Neuronal stem cell (in vitro differentiated cells): ENCODE measurements around the gene ASB4.

Experiments
- DNase-seq: peaks from one replicate; pipeline ENCODE4 v3.0.0-alpha.2; 2013; ENCODE audit warnings: low spot score
- H2AFZ ChIP-seq: one replicate; pipeline ENCODE4 v1.6.1; 2013; ENCODE audit warnings: mild to moderate bottlenecking, low read length, inconsistent platforms
- H2AK5ac ChIP-seq: 2 replicates; pipeline ENCODE4 v1.6.1; 2013; ENCODE audit warnings: low read depth, mild to moderate bottlenecking, inconsistent platforms, low read length, moderate library complexity, mixed read lengths
- H2BK120ac ChIP-seq: 2 replicates; pipeline ENCODE4 v1.6.1; 2013; ENCODE audit warnings: low read depth, mild to moderate bottlenecking, inconsistent platforms, low read length, moderate library complexity, mixed read lengths
- H2BK12ac ChIP-seq: one replicate; pipeline ENCODE4 v1.6.1; 2013; ENCODE audit warnings: low read length, inconsistent platforms
- H2BK15ac ChIP-seq: 2 replicates; pipeline ENCODE4 v1.6.1; 2013; ENCODE audit warnings: mild to moderate bottlenecking, low read length, inconsistent platforms, mixed read lengths
- H2BK5ac ChIP-seq: one replicate; pipeline ENCODE4 v1.6.1; 2013; ENCODE audit warnings: inconsistent platforms, mild to moderate bottlenecking, low read length, moderate library complexity
- H3K14ac ChIP-seq: one replicate; pipeline ENCODE4 v1.6.1; 2013; ENCODE audit warnings: low read length, inconsistent platforms
- H3K18ac ChIP-seq: 2 replicates; pipeline ENCODE4 v1.6.1; 2013; ENCODE audit warnings: low read length, inconsistent platforms
- H3K23ac ChIP-seq: 2 replicates; pipeline ENCODE4 v1.6.1; 2013; ENCODE audit warnings: low read depth, mild to moderate bottlenecking, mixed read lengths, low read length, inconsistent platforms; ENCODE audit not compliant: poor library complexity
- H3K27ac ChIP-seq: replicated peaks from 3 replicates; pipeline ENCODE4 v1.5.1; 2013; ENCODE audit warnings: low read length, inconsistent platforms
- H3K27me3 ChIP-seq, 3 experiments: 2 replicates each; pipeline ENCODE4 v1.6.1; 2013; ENCODE audit warnings: low read length in 3 of 3, mild to moderate bottlenecking in 2 of 3, inconsistent platforms in 1 of 3, low read depth in 1 of 3, mixed read lengths in 1 of 3, moderate library complexity in 1 of 3; ENCODE audit not compliant: control insufficient read depth in 3 of 3, insufficient read depth in 3 of 3
- H3K36me3 ChIP-seq, 2 donors: replicated peaks in 1 of 2; 2 replicates each; pipeline ENCODE4 v1.6.1; 2013; ENCODE audit warnings: low read length in 2 of 2; ENCODE audit not compliant: control insufficient read depth in 2 of 2, insufficient read depth in 2 of 2
- H3K4ac ChIP-seq: 2 replicates; pipeline ENCODE4 v1.6.1; 2013; ENCODE audit warnings: inconsistent platforms, mild to moderate bottlenecking, low read length, moderate library complexity
- H3K4me1 ChIP-seq, 2 donors: 1 replicate in 1 of 2; 2 replicates in 1 of 2; pipeline ENCODE4 v1.6.1; 2013; ENCODE audit warnings: low read length in 2 of 2, low read depth in 1 of 2; ENCODE audit not compliant: control insufficient read depth in 2 of 2, insufficient read depth in 1 of 2
- H3K4me2 ChIP-seq: one replicate; pipeline ENCODE4 v1.6.1; 2013; ENCODE audit warnings: mild to moderate bottlenecking, low read length, inconsistent platforms; ENCODE audit not compliant: insufficient read depth, poor library complexity, severe bottlenecking
- H3K4me3 ChIP-seq, 2 donors: 2 replicates each; pipeline ENCODE4 v1.5.1; 2013; ENCODE audit warnings: low read length in 2 of 2, mild to moderate bottlenecking in 2 of 2, inconsistent platforms in 1 of 2, moderate library complexity in 1 of 2
- H3K79me1 ChIP-seq: one replicate; pipeline ENCODE4 v1.6.1; 2013; ENCODE audit warnings: low read depth, mild to moderate bottlenecking, inconsistent platforms, low read length, moderate library complexity
- H3K9ac ChIP-seq: one replicate; pipeline ENCODE4 v1.6.1; 2013; ENCODE audit warnings: mild to moderate bottlenecking, low read depth, low read length, inconsistent platforms; ENCODE audit not compliant: poor library complexity
- H3K9me3 ChIP-seq, 2 donors: replicated peaks in 1 of 2; 2 replicates each; pipeline versions ENCODE3 to v1.6.1; 2013; ENCODE audit warnings: low read length in 2 of 2, mild to moderate bottlenecking in 2 of 2, inconsistent platforms in 1 of 2, low read depth in 1 of 2, mixed read lengths in 1 of 2, moderate library complexity in 1 of 2; ENCODE audit not compliant: control insufficient read depth in 2 of 2, insufficient read depth in 1 of 2
- H4K8ac ChIP-seq: one replicate; pipeline ENCODE4 v1.6.1; 2013; ENCODE audit warnings: low read depth, mild to moderate bottlenecking, inconsistent platforms, low read length, moderate library complexity
- H4K91ac ChIP-seq: one replicate; pipeline ENCODE4 v1.6.1; 2013; ENCODE audit warnings: low read length, low read depth, mild to moderate bottlenecking, inconsistent platforms; ENCODE audit not compliant: poor library complexity
- WGBS, 2 donors: extraction: QIAGEN DNeasy Blood & Tissue Kit; methylation state at CpG; one replicate each; pipeline ENCODE4 v1.1.7; 2013; ENCODE audit warnings: missing lambda C conversion rate in 2 of 2, mixed read lengths in 1 of 2; ENCODE audit not compliant: insufficient read length in 2 of 2, insufficient replicate concordance in 1 of 2; ENCODE audit errors: extremely low coverage in 2 of 2; 5-methylcytosine and 5-hydroxymethylcytosine counted together

Gene ASB4

GRCh38 chr7:95584769-95585425, 99.2 kb downstream of the ASB4 start:
- H2BK15ac ChIP-seq, result no peak overlapping the region
- H2AK5ac ChIP-seq, result no peak overlapping the region
- H3K36me3 ChIP-seq, result no peaks in the 10 kb centered on the region
- H2AFZ ChIP-seq, result no peak overlapping the region
- no peak overlapping the region for H2BK120ac ChIP-seq
- H3K27me3 ChIP-seq, result peaks cover 0 to 5% (median 0%) of the 10 kb centered on the region in 3 experiments
- no peak overlapping the region for H2BK5ac ChIP-seq
- no peak overlapping the region for H3K14ac ChIP-seq
- no peak overlapping the region for H3K4me2 ChIP-seq
- H3K27ac ChIP-seq, result no peak overlapping the region
- no CpG with 5 or more reads among the region's 1 CpG for WGBS, 2 donors
- no peak overlapping the region for H3K9ac ChIP-seq
- no peaks in the 10 kb centered on the region for H3K9me3 ChIP-seq
- no peak overlapping the region for H4K91ac ChIP-seq
- no peak overlapping the region for H3K4ac ChIP-seq
- H3K4me1 ChIP-seq, result no peaks in the 10 kb centered on the region
- H3K79me1 ChIP-seq, result no peaks in the 10 kb centered on the region
- DNase-seq, result no peak
- no peak overlapping the region for H3K18ac ChIP-seq
- H3K23ac ChIP-seq, result no peak overlapping the region
- no peak overlapping the region for H4K8ac ChIP-seq
- H3K4me3 ChIP-seq, result no peak overlapping the region
- H2BK12ac ChIP-seq, result no peak overlapping the region

GRCh38 chr7:95585426-95585789, 99.7 kb downstream of the ASB4 start:
- WGBS, 2 donors, result no CpG with 5 or more reads among the region's 3 CpGs
- H2AFZ ChIP-seq, result no peak overlapping the region
- H2BK12ac ChIP-seq, result no peak overlapping the region
- H4K91ac ChIP-seq, result no peak overlapping the region
- H3K23ac ChIP-seq, result no peak overlapping the region
- no peak overlapping the region for H2BK15ac ChIP-seq
- H3K9ac ChIP-seq, result no peak overlapping the region
- no peak overlapping the region for H4K8ac ChIP-seq
- no peak overlapping the region for H3K27ac ChIP-seq
- no peak overlapping the region for H2BK5ac ChIP-seq
- H2AK5ac ChIP-seq, result no peak overlapping the region
- H3K27me3 ChIP-seq, result peaks cover 0 to 5% (median 0%) of the 10 kb centered on the region in 3 experiments
- H3K14ac ChIP-seq, result no peak overlapping the region
- H3K18ac ChIP-seq, result no peak overlapping the region
- H3K79me1 ChIP-seq, result no peaks in the 10 kb centered on the region
- H3K36me3 ChIP-seq, result no peaks in the 10 kb centered on the region
- no peak for DNase-seq
- H3K9me3 ChIP-seq, result no peaks in the 10 kb centered on the region
- H3K4ac ChIP-seq, result no peak overlapping the region
- H2BK120ac ChIP-seq, result no peak overlapping the region
- no peak overlapping the region for H3K4me2 ChIP-seq
- H3K4me3 ChIP-seq, result no peak overlapping the region
- no peaks in the 10 kb centered on the region for H3K4me1 ChIP-seq

GRCh38 chr7:95586951-95587301, 101.2 kb downstream of the ASB4 start:
- Histone ChIP-seq H3K18ac (no peak overlapping the region), H4K91ac (no peak overlapping the region), H3K14ac (no peak overlapping the region), H2AK5ac (no peak overlapping the region), H3K4me2 (no peak overlapping the region), H3K79me1 (no peaks in the 10 kb centered on the region), H2BK15ac (no peak overlapping the region), H3K4me3 (no peak overlapping the region), H4K8ac (no peak overlapping the region), H2BK12ac (no peak overlapping the region), H3K36me3 (no peaks in the 10 kb centered on the region), H3K9me3 (no peaks in the 10 kb centered on the region), H3K27me3 (peaks cover 0 to 5% (median 0%) of the 10 kb centered on the region in 3 experiments), H3K4ac (no peak overlapping the region), H3K4me1 (no peaks in the 10 kb centered on the region), H2AFZ (no peak overlapping the region), H3K23ac (no peak overlapping the region), H3K27ac (no peak overlapping the region), H2BK120ac (no peak overlapping the region), H3K9ac (no peak overlapping the region), H2BK5ac (no peak overlapping the region)
- DNase-seq, result no peak
- WGBS, 2 donors, result no CpG with 5 or more reads among the region's 3 CpGs

- Histone ChIP-seq H2BK15ac (no peak overlapping the region), H2BK120ac (no peak overlapping the region), H3K4ac (no peak overlapping the region), H3K79me1 (no peaks in the 10 kb centered on the region), H3K9ac (no peak overlapping the region), H3K9me3 (no peaks in the 10 kb centered on the region), H3K4me2 (no peak overlapping the region), H3K27ac (no peak overlapping the region), H3K4me3 (no peak overlapping the region), H3K27me3 (peaks cover 0 to 10% (median 0%) of the 10 kb centered on the region in 3 experiments), H3K36me3 (no peaks in the 10 kb centered on the region), H2AK5ac (no peak overlapping the region), H2AFZ (no peak overlapping the region), H3K23ac (no peak overlapping the region), H2BK5ac (no peak overlapping the region), H3K14ac (no peak overlapping the region), H2BK12ac (no peak overlapping the region), H3K4me1 (no peaks in the 10 kb centered on the region), H4K8ac (no peak overlapping the region), H3K18ac (no peak overlapping the region), H4K91ac (no peak overlapping the region)
- no peak for DNase-seq
Measured at GRCh38 chr7:95589031-95589430, 103.3 kb downstream of the ASB4 start.
